ENCODE measurements around the gene ATP8B1.

ATP8B1 gene

GRCh38 chr18:57819119-57819518 lies 16.0 kb upstream of the ATP8B1 start:
- H3K4me3 ChIP-seq (replicated peaks; ENCODE audit: low read depth, low read length), result no peak overlapping the region
- DNase-seq (ENCODE audit: extremely low read depth, low read depth), result no peak
- TF ChIP-seq CTCF (IDR thresholded peaks at IDR 0.05; ENCODE audit: low read depth, low read length, missing control alignments), result no peak

- DNase-seq (ENCODE audit: extremely low read depth, low read depth), result no peak
- no peak overlapping the region for H3K4me3 ChIP-seq (replicated peaks; ENCODE audit: low read depth, low read length)
- no peak for TF ChIP-seq CTCF (IDR thresholded peaks at IDR 0.05; ENCODE audit: low read depth, low read length, missing control alignments)
These were observed 13.3 kb upstream of the ATP8B1 start for GRCh38 chr18:57816208-57816954.

GRCh38 chr18:57814555-57814954 lies 11.4 kb upstream of the ATP8B1 start:
- no peak for DNase-seq (ENCODE audit: extremely low read depth, low read depth)
- TF ChIP-seq CTCF (IDR thresholded peaks at IDR 0.05; ENCODE audit: low read depth, low read length, missing control alignments), result no peak
- H3K4me3 ChIP-seq (replicated peaks; ENCODE audit: low read depth, low read length), result no peak overlapping the region

GRCh38 chr18:57813245-57813644 lies 10.1 kb upstream of the ATP8B1 start:
- TF ChIP-seq CTCF (IDR thresholded peaks at IDR 0.05; ENCODE audit: low read depth, low read length, missing control alignments), result no peak
- H3K4me3 ChIP-seq (replicated peaks; ENCODE audit: low read depth, low read length), result no peak overlapping the region
- peak; percentile 94 for DNase-seq (ENCODE audit: extremely low read depth, low read depth)

GRCh38 chr18:57812126-57812477 lies 9.0 kb upstream of the ATP8B1 start:
- TF ChIP-seq CTCF (IDR thresholded peaks at IDR 0.05; ENCODE audit: low read depth, low read length, missing control alignments), result no peak
- H3K4me3 ChIP-seq (replicated peaks; ENCODE audit: low read depth, low read length), result no peak overlapping the region
- no peak for DNase-seq (ENCODE audit: extremely low read depth, low read depth)

- DNase-seq (ENCODE audit: extremely low read depth, low read depth), result no peak
- no peak overlapping the region for H3K4me3 ChIP-seq (replicated peaks; ENCODE audit: low read depth, low read length)
- TF ChIP-seq CTCF (IDR thresholded peaks at IDR 0.05; ENCODE audit: low read depth, low read length, missing control alignments), result no peak
These were observed 8.5 kb upstream of the ATP8B1 start for GRCh38 chr18:57811477-57812125.
